Measurements from ENCODE around the gene SLC35B1. TPM values are rescaled to one million over a fixed set of nuclear protein-coding genes. Genes with fewer than 3 reads are reported as not detected.

The SLC35B1 gene
- 48.2 and 71.9 TPM in 2 replicates for total RNA-seq (2012; rRNA removed)

- peaks cover 32% of the 10 kb centered on the region for H3K36me3 ChIP-seq (ENCODE audit: insufficient read depth, low read length)
- peak within 1 kb of the TSS; percentile 83 for H3K4me2 ChIP-seq (ENCODE audit: low read length)
- H3K4me3 ChIP-seq (ENCODE audit: low read length) = peak within 1 kb of the TSS; percentile 75
- H3K9me3 ChIP-seq (replicated peaks; ENCODE audit: low read length) = no peaks in the 10 kb centered on the region
- peak within 1 kb of the TSS; percentile 94 for H3K9ac ChIP-seq (ENCODE audit: low read depth, low read length)
- peaks cover 18% of the 10 kb centered on the region for H3K4me1 ChIP-seq (ENCODE audit: control insufficient read depth, insufficient read depth, low read length)
- no peaks in the 10 kb centered on the region for H3K27me3 ChIP-seq (ENCODE audit: control insufficient read depth, insufficient read depth, low read length)
Observed at GRCh38 chr17:49707608-49708514, at the start of gene SLC35B1. TSS of gene SLC35B1 (minus strand) at chr17:49707964. CDS start at chr17:49707833, 131 bp downstream.

- Histone ChIP-seq H3K27me3 (ENCODE audit: control insufficient read depth, insufficient read depth, low read length) (peaks cover 48% of the 10 kb centered on the region), H3K36me3 (ENCODE audit: insufficient read depth, low read length) (no peaks in the 10 kb centered on the region), H3K9ac (ENCODE audit: low read depth, low read length) (no peak overlapping the region), H3K4me1 (ENCODE audit: control insufficient read depth, insufficient read depth, low read length) (no peaks in the 10 kb centered on the region), H3K4me3 (ENCODE audit: low read length) (no peak overlapping the region), H3K4me2 (ENCODE audit: low read length) (no peak overlapping the region), H3K9me3 (replicated peaks; ENCODE audit: low read length) (no peaks in the 10 kb centered on the region)
Observed at GRCh38 chr17:49757151-49757777, 49.5 kb upstream of the SLC35B1 start.

GRCh38 chr17:49756323-49757150 lies 48.8 kb upstream of the SLC35B1 start:
- H3K4me3 ChIP-seq (ENCODE audit: low read length) = no peak overlapping the region
- H3K27me3 ChIP-seq (ENCODE audit: control insufficient read depth, insufficient read depth, low read length) = peaks cover 41% of the 10 kb centered on the region
- no peaks in the 10 kb centered on the region for H3K4me1 ChIP-seq (ENCODE audit: control insufficient read depth, insufficient read depth, low read length)
- H3K4me2 ChIP-seq (ENCODE audit: low read length) = no peak overlapping the region
- H3K9ac ChIP-seq (ENCODE audit: low read depth, low read length) = no peak overlapping the region
- no peaks in the 10 kb centered on the region for H3K9me3 ChIP-seq (replicated peaks; ENCODE audit: low read length)
- H3K36me3 ChIP-seq (ENCODE audit: insufficient read depth, low read length) = no peaks in the 10 kb centered on the region

- no peaks in the 10 kb centered on the region for H3K36me3 ChIP-seq (ENCODE audit: insufficient read depth, low read length)
- no peak overlapping the region for H3K4me3 ChIP-seq (ENCODE audit: low read length)
- no peaks in the 10 kb centered on the region for H3K4me1 ChIP-seq (ENCODE audit: control insufficient read depth, insufficient read depth, low read length)
- H3K4me2 ChIP-seq (ENCODE audit: low read length) = no peak overlapping the region
- no peak overlapping the region for H3K9ac ChIP-seq (ENCODE audit: low read depth, low read length)
- H3K9me3 ChIP-seq (replicated peaks; ENCODE audit: low read length) = no peaks in the 10 kb centered on the region
- peaks cover 33% of the 10 kb centered on the region for H3K27me3 ChIP-seq (ENCODE audit: control insufficient read depth, insufficient read depth, low read length)
Observed at GRCh38 chr17:49755663-49756283, 48.0 kb upstream of the SLC35B1 start.

- H3K4me1 ChIP-seq (ENCODE audit: control insufficient read depth, insufficient read depth, low read length) = no peaks in the 10 kb centered on the region
- H3K9ac ChIP-seq (ENCODE audit: low read depth, low read length) = no peak overlapping the region
- no peaks in the 10 kb centered on the region for H3K36me3 ChIP-seq (ENCODE audit: insufficient read depth, low read length)
- no peak overlapping the region for H3K4me2 ChIP-seq (ENCODE audit: low read length)
- peaks cover 26% of the 10 kb centered on the region for H3K27me3 ChIP-seq (ENCODE audit: control insufficient read depth, insufficient read depth, low read length)
- no peak overlapping the region for H3K4me3 ChIP-seq (ENCODE audit: low read length)
- H3K9me3 ChIP-seq (replicated peaks; ENCODE audit: low read length) = no peaks in the 10 kb centered on the region
Observed at GRCh38 chr17:49753959-49754391, 46.2 kb upstream of the SLC35B1 start.

- Histone ChIP-seq H3K27me3 (ENCODE audit: control insufficient read depth, insufficient read depth, low read length) (peaks cover 23% of the 10 kb centered on the region), H3K4me3 (ENCODE audit: low read length) (no peak overlapping the region), H3K9me3 (replicated peaks; ENCODE audit: low read length) (no peaks in the 10 kb centered on the region), H3K36me3 (ENCODE audit: insufficient read depth, low read length) (no peaks in the 10 kb centered on the region), H3K9ac (ENCODE audit: low read depth, low read length) (no peak overlapping the region), H3K4me1 (ENCODE audit: control insufficient read depth, insufficient read depth, low read length) (no peaks in the 10 kb centered on the region), H3K4me2 (ENCODE audit: low read length) (no peak overlapping the region)
Observed at GRCh38 chr17:49752508-49752907, 44.7 kb upstream of the SLC35B1 start.

GRCh38 chr17:49749730-49750129 lies 42.0 kb upstream of the SLC35B1 start:
- no peaks in the 10 kb centered on the region for H3K9me3 ChIP-seq (replicated peaks; ENCODE audit: low read length)
- no peaks in the 10 kb centered on the region for H3K36me3 ChIP-seq (ENCODE audit: insufficient read depth, low read length)
- H3K4me2 ChIP-seq (ENCODE audit: low read length) = no peak overlapping the region
- H3K9ac ChIP-seq (ENCODE audit: low read depth, low read length) = no peak overlapping the region
- no peak overlapping the region for H3K4me3 ChIP-seq (ENCODE audit: low read length)
- no peaks in the 10 kb centered on the region for H3K4me1 ChIP-seq (ENCODE audit: control insufficient read depth, insufficient read depth, low read length)
- H3K27me3 ChIP-seq (ENCODE audit: control insufficient read depth, insufficient read depth, low read length) = peaks cover 31% of the 10 kb centered on the region

- Histone ChIP-seq H3K4me1 (ENCODE audit: control insufficient read depth, insufficient read depth, low read length) (no peaks in the 10 kb centered on the region), H3K4me3 (ENCODE audit: low read length) (no peak overlapping the region), H3K9ac (ENCODE audit: low read depth, low read length) (no peak overlapping the region), H3K4me2 (ENCODE audit: low read length) (no peak overlapping the region), H3K36me3 (ENCODE audit: insufficient read depth, low read length) (no peaks in the 10 kb centered on the region), H3K9me3 (replicated peaks; ENCODE audit: low read length) (no peaks in the 10 kb centered on the region), H3K27me3 (ENCODE audit: control insufficient read depth, insufficient read depth, low read length) (peaks cover 31% of the 10 kb centered on the region)
Observed at GRCh38 chr17:49748791-49749190, 41.0 kb upstream of the SLC35B1 start.

GRCh38 chr17:49748223-49748622 lies 40.5 kb upstream of the SLC35B1 start:
- Histone ChIP-seq H3K9me3 (replicated peaks; ENCODE audit: low read length) (no peaks in the 10 kb centered on the region), H3K27me3 (ENCODE audit: control insufficient read depth, insufficient read depth, low read length) (peaks cover 31% of the 10 kb centered on the region), H3K36me3 (ENCODE audit: insufficient read depth, low read length) (no peaks in the 10 kb centered on the region), H3K4me2 (ENCODE audit: low read length) (no peak overlapping the region), H3K9ac (ENCODE audit: low read depth, low read length) (no peak overlapping the region), H3K4me3 (ENCODE audit: low read length) (no peak overlapping the region), H3K4me1 (ENCODE audit: control insufficient read depth, insufficient read depth, low read length) (no peaks in the 10 kb centered on the region)

- Histone ChIP-seq H3K9me3 (replicated peaks; ENCODE audit: low read length) (no peaks in the 10 kb centered on the region), H3K4me2 (ENCODE audit: low read length) (no peak overlapping the region), H3K27me3 (ENCODE audit: control insufficient read depth, insufficient read depth, low read length) (peaks cover 36% of the 10 kb centered on the region), H3K36me3 (ENCODE audit: insufficient read depth, low read length) (no peaks in the 10 kb centered on the region), H3K4me1 (ENCODE audit: control insufficient read depth, insufficient read depth, low read length) (no peaks in the 10 kb centered on the region), H3K9ac (ENCODE audit: low read depth, low read length) (no peak overlapping the region), H3K4me3 (ENCODE audit: low read length) (no peak overlapping the region)
Observed at GRCh38 chr17:49747632-49748031, 39.9 kb upstream of the SLC35B1 start.
